Activated T-helper 9 cell treated with anti-CD3 and anti-CD28 coated beads, Interleukin-2, amount 50 U/mL, for 16 hours (primary cell): ENCODE results near the gene S100A2.
"Not testable (repeated sequence)": the region's sequence is repeated elsewhere in the genome, so short reads cannot be mapped to it uniquely, and the experiment has no call there.

Experiments
- DNase-seq: peaks from one replicate; pipeline ENCODE4 v3.0.0-alpha.2; 2020; ENCODE audit warnings: low read depth

Gene S100A2

GRCh38 chr1:153563991-153564390 is 1.7 kb downstream of the S100A2 start:
- no peak for DNase-seq

DNA sequence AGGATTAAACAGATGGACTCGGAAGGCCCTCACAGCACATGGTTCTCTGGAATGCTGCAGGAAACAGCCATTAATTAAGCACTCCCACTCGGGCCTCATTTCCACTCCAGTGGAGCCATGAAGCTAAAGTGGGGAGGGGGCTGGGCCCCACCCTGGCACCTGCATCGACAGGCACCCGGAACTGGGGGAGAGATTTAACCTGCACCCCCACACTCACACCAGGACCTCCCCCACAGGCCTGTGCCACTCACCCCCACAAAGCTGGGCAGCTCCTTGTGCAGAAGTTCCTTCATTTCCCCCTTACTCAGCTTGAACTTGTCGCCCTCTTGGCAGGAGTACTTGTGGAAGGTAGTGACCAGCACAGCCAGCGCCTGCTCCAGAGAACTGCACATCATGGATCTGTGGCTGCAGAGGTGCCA is 2.2 kb downstream of the S100A2 start:
- no peak for DNase-seq

GRCh38 chr1:153562021-153562420 is 3.6 kb downstream of the S100A2 start:
- DNase-seq: not testable (repeated sequence)

- DNase-seq: no peak
Measured at GRCh38 chr1:153561466-153561985, 4.1 kb downstream of the S100A2 start.

GRCh38 chr1:153560771-153561465 is 4.7 kb downstream of the S100A2 start:
- DNase-seq: no peak

GRCh38 chr1:153560241-153560640 is 5.4 kb downstream of the S100A2 start:
- DNase-seq: no peak

GRCh38 chr1:153557877-153558276 is 7.8 kb downstream of the S100A2 start:
- no peak for DNase-seq

GRCh38 chr1:153556348-153556747 is 9.3 kb downstream of the S100A2 start:
- DNase-seq: no peak

GRCh38 chr1:153553830-153554541 is 11.7 kb downstream of the S100A2 start:
- no peak for DNase-seq

DNA sequence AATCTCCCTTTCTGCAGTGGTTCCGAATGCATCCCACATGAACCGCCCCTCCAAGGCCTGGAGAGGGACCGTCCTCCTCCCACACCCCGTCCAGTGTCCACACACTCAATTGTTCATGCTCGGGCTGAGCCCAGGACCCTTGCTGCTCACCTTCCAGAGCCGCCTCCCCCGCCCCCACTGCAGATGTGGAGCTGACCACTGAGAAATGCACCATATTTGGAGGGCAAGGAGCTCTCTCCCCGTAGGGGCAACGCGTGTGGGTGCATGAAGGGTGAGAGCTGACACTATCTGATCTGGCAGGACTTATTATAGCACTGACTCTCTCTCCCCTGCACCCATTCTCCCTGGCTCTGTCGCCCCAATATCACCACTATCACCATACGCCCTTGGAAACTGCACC is 12.5 kb downstream of the S100A2 start:
- DNase-seq: no peak

DNA sequence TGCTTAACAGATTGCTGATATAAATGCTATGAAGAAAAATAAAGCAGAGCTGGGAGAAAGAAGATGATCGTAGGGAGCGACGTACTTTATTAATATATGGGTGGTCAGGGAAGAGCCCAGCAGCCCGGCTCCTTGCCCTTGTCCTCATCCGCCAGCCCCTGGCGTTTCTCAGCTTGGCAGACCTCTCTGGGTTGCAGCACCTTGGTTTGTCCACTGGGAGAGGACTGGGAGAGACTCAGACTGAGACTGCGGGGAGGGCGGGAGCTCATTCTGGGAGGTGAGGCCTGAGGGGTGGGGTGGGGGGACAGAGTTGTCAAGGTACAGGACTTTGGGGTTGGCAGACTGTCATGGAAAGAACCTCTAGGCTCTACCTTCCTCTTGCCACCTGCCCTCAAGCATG is 13.3 kb downstream of the S100A2 start:
- no peak for DNase-seq

DNA sequence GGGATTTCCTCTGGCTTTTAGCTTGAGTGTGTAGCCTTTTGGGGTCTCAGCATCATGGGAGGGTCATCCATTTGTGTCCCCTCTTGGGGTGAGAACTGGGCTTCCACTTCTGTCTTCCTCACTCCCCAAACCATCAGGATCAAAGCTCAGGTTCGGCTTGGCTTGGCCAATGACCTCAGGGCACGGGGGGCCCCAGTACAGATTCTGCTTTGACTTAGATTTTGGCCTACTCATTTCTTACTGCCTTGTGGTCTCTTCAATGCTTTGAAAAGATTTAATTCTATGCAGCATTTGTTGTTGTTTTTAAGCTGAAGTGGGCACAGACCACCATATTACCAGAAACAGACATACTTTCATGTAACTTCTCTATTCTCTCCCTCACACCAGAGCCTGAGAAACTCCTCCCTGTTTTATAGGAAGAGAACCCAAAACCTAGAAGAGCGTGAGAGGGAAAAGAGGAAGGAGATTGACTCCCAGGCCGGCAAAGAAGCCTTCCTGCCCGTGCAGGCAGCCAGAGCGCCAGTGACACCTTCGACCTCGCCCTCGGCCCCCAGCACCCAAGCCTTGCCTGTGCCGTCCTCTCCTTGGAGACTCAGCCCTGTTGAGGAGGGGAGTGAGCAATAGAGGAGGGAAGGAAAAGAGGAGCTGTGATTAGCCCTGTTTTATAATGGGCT is 14.7 kb downstream of the S100A2 start:
- no peak for DNase-seq

DNA sequence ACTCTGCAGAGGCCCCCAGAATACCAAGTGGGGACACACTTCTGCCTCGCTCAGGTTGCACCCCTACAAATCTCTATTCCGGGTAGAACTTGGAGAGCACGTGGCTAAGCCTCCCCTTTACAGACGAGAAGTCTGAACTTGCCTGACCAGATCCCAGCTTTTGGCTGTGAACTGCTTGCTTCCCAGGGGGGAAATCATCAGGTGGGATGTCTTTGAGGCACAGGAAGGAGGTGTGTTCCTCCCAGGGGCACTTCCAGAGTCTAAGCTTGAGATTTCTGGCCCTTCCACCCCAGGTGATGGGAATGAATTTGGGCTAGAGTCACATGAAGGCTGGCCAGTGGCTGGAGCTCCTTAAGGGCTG is 15.3 kb downstream of the S100A2 start:
- DNase-seq: no peak

DNA sequence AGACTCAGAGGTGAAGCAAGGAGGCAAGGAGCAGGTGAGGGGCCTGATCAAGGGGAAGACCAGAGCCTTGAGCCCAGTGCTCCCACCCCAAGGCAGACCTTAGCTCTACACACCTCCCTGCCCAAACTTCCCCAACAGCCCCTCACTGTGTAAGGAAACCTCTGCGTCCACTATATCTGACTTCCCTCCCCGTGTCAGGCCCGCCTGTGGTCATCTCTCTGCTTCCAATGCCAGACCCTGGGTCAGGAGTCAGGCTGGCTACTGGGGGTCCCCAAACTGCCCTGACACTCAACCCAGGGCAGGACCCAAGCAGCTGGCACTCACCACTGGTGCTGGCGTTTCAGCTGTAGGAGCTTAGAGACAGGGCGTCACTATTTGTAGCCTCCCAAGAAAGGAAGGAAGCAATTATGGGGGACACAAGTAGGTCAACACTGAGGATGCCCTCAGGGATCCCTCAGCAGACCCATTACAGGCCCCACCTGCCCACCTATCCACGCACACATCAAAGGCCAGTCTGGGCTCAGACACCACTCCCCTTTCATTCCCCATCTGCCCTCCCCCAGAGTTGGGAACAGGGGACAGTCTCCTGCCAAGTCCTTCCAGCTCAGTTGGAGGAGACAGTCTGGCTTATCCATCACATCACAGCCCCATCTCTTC is 15.8 kb downstream of the S100A2 start:
- no peak for DNase-seq

DNA sequence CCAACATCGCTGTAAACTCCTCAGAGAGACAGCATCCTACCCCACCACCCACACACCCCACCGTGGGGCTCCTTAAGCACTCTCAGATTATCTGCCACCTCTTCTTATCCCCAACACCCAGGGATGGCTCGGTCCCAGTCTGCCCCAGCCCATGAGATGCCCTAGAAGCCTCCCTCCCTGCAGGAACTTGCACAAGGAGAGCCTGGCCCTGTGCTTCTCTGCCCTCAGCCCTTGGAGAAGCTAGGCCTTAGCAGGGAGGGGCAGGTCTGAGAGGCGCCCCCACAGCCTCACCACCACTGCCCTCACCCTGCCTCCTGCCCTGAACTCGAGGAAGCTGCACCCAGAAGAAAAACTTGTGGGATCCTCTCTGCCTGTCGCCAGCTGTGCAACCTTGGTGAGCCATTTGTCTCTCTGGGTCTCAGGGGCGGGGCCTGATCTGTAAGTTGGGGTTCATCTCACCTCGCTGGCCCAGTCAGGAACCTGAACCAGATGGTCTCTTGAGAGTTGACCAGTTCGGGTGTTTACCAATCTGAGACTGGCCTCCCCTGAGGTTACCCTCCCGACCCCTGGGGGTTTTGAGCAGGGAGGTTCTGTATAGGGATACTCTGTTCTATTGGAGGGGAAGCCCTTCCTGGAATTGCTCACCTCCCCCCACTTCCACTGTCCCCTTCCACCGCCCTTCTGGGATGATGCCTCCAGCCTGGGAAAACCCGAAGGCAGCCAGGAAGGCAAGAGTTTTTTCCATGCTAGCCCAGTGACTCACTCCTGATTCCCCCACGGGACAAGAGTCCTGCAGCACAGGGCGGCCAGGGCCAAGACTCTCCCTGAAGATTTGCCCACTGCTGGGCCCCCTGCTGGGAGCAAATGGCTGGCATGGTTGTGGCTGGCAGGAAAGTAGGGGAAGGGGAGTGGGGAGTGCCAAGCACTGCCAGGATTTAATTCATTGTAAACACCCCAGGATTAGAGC is 16.6 kb downstream of the S100A2 start, which contains the start of gene S100A3:
Gene S100A3, minus strand, starts transcription at position 537 of the 967 bp plus-strand sequence. CDS start 773 bp downstream, outside the sequence.
- no peak for DNase-seq

GRCh38 chr1:153547560-153548551 is 17.8 kb downstream of the S100A2 start:
- no peak for DNase-seq

GRCh38 chr1:153546796-153547559 is 18.7 kb downstream of the S100A2 start:
- DNase-seq: no peak

GRCh38 chr1:153546371-153546770 is 19.3 kb downstream of the S100A2 start:
- DNase-seq: no peak
